Heart left ventricle (tissue), 16 donors: ENCODE measurements around the gene ARSI. TPM values are rescaled to one million over a fixed set of nuclear protein-coding genes. Genes with fewer than 3 reads are reported as not detected.

Experiments used
- ATAC-seq, 4 donors: fragments of 200-7000 bp; cut with Tn5 transposase; one replicate each; pipeline ENCODE4 v1.9.1; 2020 to 2022; ENCODE audit warnings: moderate library complexity in 4 of 4, mild to moderate bottlenecking in 3 of 4, moderate number of reproducible peaks in 1 of 4
- DNase-seq, 5 donors: peaks; one replicate each; pipeline ENCODE4 v3.0.0-alpha.2; 2020
- H3K27ac ChIP-seq, 12 donors: fragments of 200-600 bp; sonication (generic) in 4 of 12; one replicate each; pipeline versions ENCODE4 v1.5.0 to v1.8.0; 2016 to 2022; ENCODE audit warnings: mild to moderate bottlenecking in 2 of 12
- H3K27me3 ChIP-seq, 9 donors: fragments of 200-600 bp; sonication (generic) in 2 of 9; one replicate each; pipeline versions ENCODE4 v1.5.1 to v1.8.0; 2016 to 2022; ENCODE audit warnings: mild to moderate bottlenecking in 3 of 9
- H3K36me3 ChIP-seq, 9 donors: fragments of 200-600 bp; sonication (generic) in 2 of 9; one replicate each; pipeline versions ENCODE4 v1.5.0 to v1.8.0; 2018 to 2022; ENCODE audit warnings: mild to moderate bottlenecking in 2 of 9
- H3K4me1 ChIP-seq, 12 donors: fragments of 200-600 bp; sonication (generic) in 4 of 12; one replicate each; pipeline versions ENCODE4 v1.5.0 to v1.8.0; 2016 to 2022; ENCODE audit warnings: mild to moderate bottlenecking in 3 of 12
- H3K4me3 ChIP-seq, 12 donors: fragments of 200-600 bp; sonication (generic) in 4 of 12; one replicate each; pipeline versions ENCODE4 v1.5.0 to v1.8.0; 2017 to 2022; ENCODE audit warnings: mild to moderate bottlenecking in 9 of 12, moderate library complexity in 4 of 12
- H3K9me3 ChIP-seq, 12 donors: fragments of 200-600 bp; sonication (generic) in 4 of 12; one replicate each; pipeline versions ENCODE4 v1.5.0 to v1.8.0; 2016 to 2022; ENCODE audit warnings: mild to moderate bottlenecking in 1 of 12
- CTCF ChIP-seq, 12 donors: fragments of 200-600 bp; sonication (generic) in 4 of 12; IDR thresholded peaks; one replicate each; pipeline versions ENCODE4 v1.5.0 to v1.8.0; 2018 to 2022; ENCODE audit warnings: antibody characterized with exemption in 12 of 12, mild to moderate bottlenecking in 5 of 12
- POLR2A ChIP-seq, 2 donors: fragments of 450-650 bp; IDR thresholded peaks; one replicate each; pipeline ENCODE4 v1.6.1; 2017; ENCODE audit warnings: antibody characterized with exemption in 2 of 2, mild to moderate bottlenecking in 2 of 2, moderate library complexity in 2 of 2
- WGBS, 4 donors: extraction: QIAGEN DNeasy Blood & Tissue Kit in 2 of 4; methylation state at CpG; one replicate each; pipeline versions ENCODE4 v1.1.5 to v1.1.7; 2013 to 2018; 5-methylcytosine and 5-hydroxymethylcytosine counted together
- intact Hi-C, 10 donors: fragments of 100-400 bp; cut with DNase I; formaldehyde crosslinking; loops; one replicate each; pipeline versions ENCODE4 v1.11.1 to v1.14.2; 2022
- polyA plus RNA-seq, 2 donors: library from polyadenylated mRNA; stranded (reverse); fragments of 200-250 nt; gene quantifications; one replicate each; pipeline ENCODE4 v1.2.3, GENCODE V29; 2013
- total RNA-seq, 9 donors: library from RNA; depleted of rRNA in 2 of 9; stranded (reverse); fragments of >200 nt in 2 of 9; fragmentation: NEBNext Ultra II Directional in 3 of 9; extraction: Animal tissue kit (Norgen Biotek cat#: 25700) in 3 of 9; gene quantifications; one replicate each; pipeline versions ENCODE4 v1.1.0 to v1.2.4, GENCODE V29; 2016 to 2023
- donor health status: ischemic (EF 13 %, LVEDD 7.1; RV severe dilation, severe dysfunction).
- donor health status: healthy with polysubstance abuse.
- donor health status: DM: no; HTN: yes; CAD: no.
- donor health status: DM: no; HTN: no; CAD: no.
- donor health status: ischemic (EF 25% LVEDD 6.9; RV normal size, moderate dysfunction).
- donor health status: ischemic (EF 25% LVEDD 5.7; RV mildly dilated, moderate dysfunction).
- donor health status: healthy.
- donor health status: DM: yes; HTN: yes; CAD: no.
- donor health status: ischemic (EF 35%, LVEDD 5.7; RV mildly dilated, moderate dysfunction).
- donor health status: nonischemic (EF 11% LVEDD 7.7; RV severe dilation, severe dysfunction).
- donor health status: DM: yes; HTN: yes; CAD: no.
- donor health status: PGD.
- donor health status: ischemic (EF 29% LVEDD 5.4; RV normal size, mild dysfunction).
- donor health status: nonischemic (EF 23%, LVEDD 6.1; RV moderate dilation, normal function).

The ARSI gene
- total and polyA plus RNA-seq, 11 donors, result 0.12 to 0.95 (median 0.42) TPM; not detected in 3

- ATAC-seq (no peak), DNase-seq (no peak)
- 42 to 56% (median 53%) methylated on average over 13 to 26 of the region's 26 CpGs for WGBS, 4 donors
- Histone ChIP-seq H3K9me3 (no peaks in the 10 kb centered on the region), H3K27me3 (peaks cover 0 to 6% (median 0%) of the 10 kb centered on the region in 9 donors), H3K36me3 (no peaks in the 10 kb centered on the region), H3K4me3 (no peak within 1 kb of the TSS), H3K27ac (no peak within 1 kb of the TSS), H3K4me1 (peaks cover 0 to under 1% (median 0%) of the 10 kb centered on the region in 12 donors)
- TF ChIP-seq CTCF (IDR thresholded peaks at IDR 0.05) (no peak), POLR2A (IDR thresholded peaks at IDR 0.05) (no peak)
- intact Hi-C loops, result no loop called here
These were observed 12.9 kb downstream of the ARSI start, which contains the start of gene CAMK2A for GRCh38 chr5:150289551-150290390. Gene CAMK2A (minus strand): TSS chr5:150289773. CDS start chr5:150289625, 148 bp downstream.

GRCh38 chr5:150288791-150289190 lies 13.9 kb downstream of the ARSI start:
- no peaks in the 10 kb centered on the region for H3K36me3 ChIP-seq
- 53 to 64% (median 59%) methylated on average over 6 of the region's 6 CpGs for WGBS, 4 donors
- H3K27ac ChIP-seq, result no peak overlapping the region
- TF ChIP-seq POLR2A (IDR thresholded peaks at IDR 0.05), result no peak
- no peak for TF ChIP-seq CTCF (IDR thresholded peaks at IDR 0.05)
- H3K4me1 ChIP-seq, result no peaks in the 10 kb centered on the region
- DNase-seq (no peak), ATAC-seq (no peak)
- peaks cover 0 to 6% (median 0%) of the 10 kb centered on the region in 9 donors for H3K27me3 ChIP-seq
- H3K4me3 ChIP-seq, result no peak overlapping the region
- intact Hi-C loops, result no loop called here
- no peaks in the 10 kb centered on the region for H3K9me3 ChIP-seq

- no peaks in the 10 kb centered on the region for H3K36me3 ChIP-seq
- no peak for DNase-seq
- H3K4me3 ChIP-seq, result no peak overlapping the region
- no peak for ATAC-seq
- no peaks in the 10 kb centered on the region for H3K4me1 ChIP-seq
- 87 to 92% (median 90%) methylated on average over 4 of the region's 4 CpGs for WGBS, 4 donors
- no peak for TF ChIP-seq CTCF (IDR thresholded peaks at IDR 0.05)
- no peaks in the 10 kb centered on the region for H3K9me3 ChIP-seq
- no peak overlapping the region for H3K27ac ChIP-seq
- intact Hi-C loops, result no loop called here
- H3K27me3 ChIP-seq, result peaks cover 0 to 6% (median 0%) of the 10 kb centered on the region in 9 donors
These were observed 14.3 kb downstream of the ARSI start for GRCh38 chr5:150288361-150288760.

- 60 to 82% (median 71%) methylated on average over 3 to 5 of the region's 5 CpGs for WGBS, 4 donors
- no peak for DNase-seq
These were observed 15.9 kb downstream of the ARSI start for GRCh38 chr5:150286820-150287219.

More at GRCh38 chr5:150286820-150287219, 15.9 kb downstream of the ARSI start:
- H3K9me3 ChIP-seq, result no peaks in the 10 kb centered on the region
- H3K4me1 ChIP-seq, result no peaks in the 10 kb centered on the region
- TF ChIP-seq CTCF (IDR thresholded peaks at IDR 0.05), result peak in 7 of 12 donors; percentile 5 to 23 (median 14)
- no peak for TF ChIP-seq POLR2A (IDR thresholded peaks at IDR 0.05)
- peak in 2 of 4 donors; percentile 33 to 41 for ATAC-seq
- intact Hi-C loops, result no loop called here
- H3K27me3 ChIP-seq, result peaks cover 0 to 6% (median 0%) of the 10 kb centered on the region in 9 donors
- H3K36me3 ChIP-seq, result no peaks in the 10 kb centered on the region
- no peak overlapping the region for H3K4me3 ChIP-seq
- no peak overlapping the region for H3K27ac ChIP-seq
